Stimulated activated CD8-positive, alpha-beta memory T cell treated with anti-CD3 and anti-CD28 coated beads, Interleukin-4, amount 100 ng/mL, for 1 hour (primary cell): ENCODE measurements around the gene TAF11L7.
"Not testable (repeated sequence)": the region's sequence is repeated elsewhere in the genome, so short reads cannot be mapped to it uniquely, and the experiment has no call there.

Experiments
- DNase-seq, 2 donors: peaks; one replicate each; pipeline ENCODE4 v3.0.0-alpha.2; 2020; ENCODE audit warnings: low read depth in 2 of 2, low spot score in 1 of 2

TAF11L7 gene

GRCh38 chr5:17585658-17586057 is at the start of gene TAF11L7:
TAF11L7 (minus strand) TSS chr5:17585758.
- not testable (repeated sequence) for DNase-seq

- DNase-seq = no peak
These were observed 48.6 kb upstream of the TAF11L7 start, which contains the start of gene TAF11L14 for GRCh38 chr5:17634160-17634559. TAF11L14 (plus strand) TSS chr5:17634460.

- DNase-seq = not testable (repeated sequence)
These were observed 46.2 kb upstream of the TAF11L7 start, which contains the start of gene TAF11L13 for GRCh38 chr5:17631788-17632187. TAF11L13 (plus strand) TSS chr5:17632088.

GRCh38 chr5:17625686-17626085 is 40.1 kb upstream of the TAF11L7 start:
- DNase-seq = no peak

- no peak for DNase-seq
These were observed 35.1 kb upstream of the TAF11L7 start for GRCh38 chr5:17620627-17621026.

GRCh38 chr5:17619354-17619753 is 33.8 kb upstream of the TAF11L7 start:
- no peak for DNase-seq

DNA sequence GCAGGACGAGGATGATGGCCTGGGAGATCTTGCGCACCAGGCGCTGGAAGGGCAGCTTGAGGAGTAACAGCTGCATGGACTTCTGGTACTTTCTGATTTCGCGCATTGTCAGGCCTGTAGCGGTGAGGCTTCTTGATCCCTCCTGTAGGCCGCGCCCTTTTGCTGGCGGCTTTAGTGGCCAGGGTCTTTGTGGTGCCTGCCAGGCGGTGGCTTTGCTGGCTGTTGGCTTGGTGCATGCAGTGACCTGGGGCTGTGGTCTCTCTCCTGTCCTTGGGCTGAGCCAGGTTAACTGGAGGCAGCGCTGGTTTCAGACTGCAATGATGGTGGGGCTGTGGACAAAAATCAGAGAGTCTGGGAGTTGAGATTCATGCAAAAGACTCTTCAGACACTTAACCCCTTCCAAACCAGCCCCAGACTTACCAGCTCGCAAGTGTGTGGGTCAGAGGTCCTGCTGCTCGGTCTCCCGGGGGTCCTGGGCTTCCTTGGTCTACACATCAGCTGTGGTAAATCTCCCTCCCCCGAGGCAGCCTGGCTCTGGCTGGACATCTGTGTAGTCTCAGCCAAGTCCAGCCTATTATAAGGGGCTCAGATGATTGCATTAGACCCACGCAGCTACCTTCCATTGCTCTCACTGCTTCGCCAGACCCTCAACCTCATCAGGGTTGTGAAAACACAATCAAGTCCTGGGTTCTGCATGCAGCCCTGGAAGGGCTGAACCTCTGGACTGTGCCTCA is 29.5 kb upstream of the TAF11L7 start:
- no peak for DNase-seq

GRCh38 chr5:17610092-17610491 is 24.5 kb upstream of the TAF11L7 start, which contains the start of gene TAF11L12:
TAF11L12 (plus strand) TSS chr5:17610392.
- not testable (repeated sequence) for DNase-seq

GRCh38 chr5:17607461-17607860 is 21.9 kb upstream of the TAF11L7 start:
- DNase-seq = not testable (repeated sequence)

GRCh38 chr5:17604951-17605350 is 19.4 kb upstream of the TAF11L7 start:
- no peak for DNase-seq

DNA sequence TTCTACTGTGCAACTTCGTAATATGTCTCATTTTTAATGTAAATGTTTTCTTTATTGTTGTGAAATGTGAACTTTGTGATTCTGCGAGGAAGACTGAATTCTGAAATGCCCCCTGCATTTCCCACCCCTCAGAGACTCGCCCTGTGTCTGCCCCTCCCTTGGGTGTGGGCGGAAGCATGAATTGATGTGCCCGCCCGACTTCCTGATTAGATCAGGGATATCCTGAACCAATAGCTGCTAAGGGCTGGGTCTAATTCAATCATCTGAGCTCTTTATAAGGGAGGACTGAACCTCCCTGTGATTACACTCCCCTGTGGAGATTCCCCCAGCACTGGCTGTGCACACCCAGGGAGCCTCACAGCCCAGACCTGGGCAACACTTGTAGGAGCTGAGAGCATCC is 18.3 kb upstream of the TAF11L7 start, which contains the start of gene TAF11L11:
TAF11L11 (plus strand) TSS at position 304 of the 400 bp plus-strand sequence.
- not testable (repeated sequence) for DNase-seq

DNA sequence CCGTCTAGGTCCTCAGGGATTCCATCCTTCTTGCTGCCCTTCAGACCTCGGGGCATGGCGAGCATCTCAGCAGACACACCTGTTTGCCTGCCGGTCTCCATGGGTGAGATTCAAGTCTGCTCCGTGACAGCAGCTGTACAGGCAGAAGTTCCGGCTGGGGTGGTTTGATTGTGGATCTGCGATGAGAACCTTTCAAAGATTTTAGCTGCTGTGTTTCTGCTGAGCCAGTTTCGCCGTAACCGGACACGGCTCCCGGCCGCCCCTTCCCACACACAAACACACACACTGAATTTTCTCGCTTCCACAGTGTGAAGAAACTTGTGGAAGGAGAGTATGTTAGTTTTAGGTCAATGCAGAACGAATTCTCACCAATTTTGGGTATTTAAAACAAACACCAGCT is 12.2 kb upstream of the TAF11L7 start, which contains the start of gene TAF11L10:
TAF11L10 (minus strand) TSS at position 101 of the 400 bp plus-strand sequence.
- DNase-seq = not testable (repeated sequence)

DNA sequence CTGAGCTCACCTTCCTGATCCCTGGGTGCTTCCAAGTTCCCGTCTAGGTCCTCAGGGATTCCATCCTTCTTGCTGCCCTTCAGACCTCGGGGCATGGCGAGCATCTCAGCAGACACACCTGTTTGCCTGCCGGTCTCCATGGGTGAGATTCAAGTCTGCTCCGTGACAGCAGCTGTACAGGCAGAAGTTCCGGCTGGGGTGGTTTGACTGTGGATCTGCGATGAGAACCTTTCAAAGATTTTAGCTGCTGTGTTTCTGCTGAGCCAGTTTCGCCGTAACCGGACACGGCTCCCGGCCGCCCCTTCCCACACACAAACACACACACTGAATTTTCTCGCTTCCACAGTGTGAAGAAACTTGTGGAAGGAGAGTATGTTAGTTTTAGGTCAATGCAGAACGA is 8.7 kb upstream of the TAF11L7 start, which contains the start of gene TAF11L9:
TAF11L9 (minus strand) TSS at position 140 of the 400 bp plus-strand sequence.
- not testable (repeated sequence) for DNase-seq

GRCh38 chr5:17590860-17591259 is 5.3 kb upstream of the TAF11L7 start, which contains the start of gene TAF11L8:
TAF11L8 (minus strand) TSS chr5:17590960.
- DNase-seq = not testable (repeated sequence)
